H9 (cell line): ENCODE data around the gene PIGS. TPM values are rescaled to one million over a fixed set of nuclear protein-coding genes. Genes with fewer than 3 reads are reported as not detected.

Experiments used
- DNase-seq: peaks from one replicate; pipeline ENCODE4 v3.0.0-alpha.2; 2017
- H2AFZ ChIP-seq: one replicate; pipeline ENCODE4 v1.6.1; 2013; ENCODE audit warnings: mild to moderate bottlenecking, low read length, control low read depth, moderate library complexity
- H2AK5ac ChIP-seq: 2 replicates; pipeline ENCODE4 v1.6.1; 2013; ENCODE audit warnings: low read length, control low read depth, mixed read lengths; ENCODE audit not compliant: insufficient read length
- H2BK120ac ChIP-seq: one replicate; pipeline ENCODE4 v1.6.1; 2013; ENCODE audit warnings: low read depth, mild to moderate bottlenecking, low read length, control low read depth, inconsistent platforms; ENCODE audit not compliant: poor library complexity, severe bottlenecking
- H2BK12ac ChIP-seq: 2 replicates; pipeline ENCODE4 v1.6.1; 2013; ENCODE audit warnings: low read length, control low read depth, mixed read lengths, low read depth; ENCODE audit not compliant: insufficient read length
- H2BK15ac ChIP-seq: 2 replicates; pipeline ENCODE4 v1.6.1; 2013; ENCODE audit warnings: low read depth, low read length, control low read depth
- H2BK20ac ChIP-seq: one replicate; pipeline ENCODE4 v1.6.1; 2013; ENCODE audit warnings: low read depth, mild to moderate bottlenecking, low read length, control low read depth, inconsistent platforms; ENCODE audit not compliant: poor library complexity, severe bottlenecking
- H2BK5ac ChIP-seq: 2 replicates; pipeline ENCODE4 v1.6.1; 2013; ENCODE audit warnings: low read length, control low read depth, mixed read lengths; ENCODE audit not compliant: insufficient read length
- H3K14ac ChIP-seq: 2 replicates; pipeline ENCODE4 v1.6.1; 2013; ENCODE audit warnings: low read length, control low read depth; ENCODE audit not compliant: insufficient read depth
- H3K18ac ChIP-seq: 2 replicates; pipeline ENCODE4 v1.6.1; 2013; ENCODE audit warnings: low read depth, mild to moderate bottlenecking, mixed read lengths, low read length, control low read depth; ENCODE audit not compliant: insufficient read length
- H3K23ac ChIP-seq: 2 replicates; pipeline ENCODE4 v1.6.1; 2013; ENCODE audit warnings: low read length, control low read depth, mixed read lengths, low read depth; ENCODE audit not compliant: insufficient read length
- H3K23me2 ChIP-seq: 2 replicates; pipeline ENCODE4 v1.6.1; 2013; ENCODE audit warnings: low read depth, mild to moderate bottlenecking, mixed read lengths, low read length, control low read depth; ENCODE audit not compliant: insufficient read length, poor library complexity, severe bottlenecking
- H3K27ac ChIP-seq: 2 replicates; pipeline ENCODE4 v1.5.1; 2013; ENCODE audit warnings: low read length, control low read depth, mixed read lengths, low read depth; ENCODE audit not compliant: insufficient read length
- H3K27me3 ChIP-seq: 2 replicates; pipeline ENCODE4 v1.6.1; 2013; ENCODE audit warnings: low read length, control low read depth, inconsistent platforms; ENCODE audit not compliant: insufficient read depth
- H3K4ac ChIP-seq: 2 replicates; pipeline ENCODE4 v1.6.1; 2013; ENCODE audit warnings: low read depth, mild to moderate bottlenecking, control low read depth, inconsistent platforms, low read length, moderate library complexity
- H3K4me1 ChIP-seq: 2 replicates; pipeline ENCODE4 v1.6.1; 2013; ENCODE audit warnings: low read length, control low read depth, inconsistent platforms; ENCODE audit not compliant: insufficient read depth
- H3K4me2 ChIP-seq: 2 replicates; pipeline ENCODE4 v1.6.1; 2013; ENCODE audit warnings: low read length, control low read depth, mixed read lengths; ENCODE audit not compliant: insufficient read length, insufficient read depth
- H3K56ac ChIP-seq: 2 replicates; pipeline ENCODE4 v1.6.1; 2013; ENCODE audit warnings: low read depth, mild to moderate bottlenecking, mixed read lengths, low read length, control low read depth; ENCODE audit not compliant: insufficient read length
- H3K79me1 ChIP-seq: 2 replicates; pipeline ENCODE4 v1.6.1; 2013; ENCODE audit warnings: low read depth, mild to moderate bottlenecking, moderate library complexity, low read length, control low read depth, inconsistent platforms; ENCODE audit not compliant: insufficient read depth, poor library complexity, severe bottlenecking
- H3K79me2 ChIP-seq: 2 replicates; pipeline ENCODE4 v1.6.1; 2013; ENCODE audit warnings: low read length, control low read depth, inconsistent platforms; ENCODE audit not compliant: insufficient read depth
- H3K9ac ChIP-seq: 2 replicates; pipeline ENCODE4 v1.6.1; 2013; ENCODE audit warnings: low read length, control low read depth, mixed read lengths; ENCODE audit not compliant: insufficient read length; ENCODE audit errors: extremely low read depth
- H3K9me3 ChIP-seq: one replicate; pipeline ENCODE4 v1.6.1; 2013; ENCODE audit warnings: low read depth, low read length, inconsistent platforms; ENCODE audit not compliant: control insufficient read depth
- H3T11ph ChIP-seq: one replicate; pipeline ENCODE4 v1.6.1; 2013; ENCODE audit warnings: mild to moderate bottlenecking, low read length, control low read depth, inconsistent platforms
- H4K20me1 ChIP-seq: one replicate; pipeline ENCODE4 v1.6.1; 2013; ENCODE audit not compliant: control insufficient read depth, insufficient read length, insufficient read depth
- H4K5ac ChIP-seq: 2 replicates; pipeline ENCODE4 v1.6.1; 2013; ENCODE audit warnings: low read depth, mild to moderate bottlenecking, mixed read lengths, low read length, control low read depth; ENCODE audit not compliant: insufficient read length
- H4K8ac ChIP-seq: replicated peaks from 2 replicates; pipeline ENCODE4 v1.6.1; 2013; ENCODE audit warnings: low read length, control low read depth, mixed read lengths, low read depth; ENCODE audit not compliant: insufficient read length
- H4K91ac ChIP-seq: 2 replicates; pipeline ENCODE4 v1.6.1; 2013; ENCODE audit warnings: low read depth, mild to moderate bottlenecking, moderate library complexity, mixed read lengths, low read length, control low read depth; ENCODE audit not compliant: insufficient read length
- H3K27ac Mint-ChIP-seq, 3 experiments: 2 replicates in 2 of 3; 3 replicates in 1 of 3; pipeline ENCODE4 v1.8.0; 2020 to 2021; ENCODE audit warnings: mixed read lengths in 3 of 3, mild to moderate bottlenecking in 1 of 3, moderate library complexity in 1 of 3
- H3K27me3 Mint-ChIP-seq: 2 replicates; pipeline ENCODE4 v1.8.0; 2021; ENCODE audit warnings: low read depth, mild to moderate bottlenecking, moderate library complexity, mixed read lengths
- H3K36me3 Mint-ChIP-seq, 3 experiments: 2 replicates in 2 of 3; 3 replicates in 1 of 3; pipeline ENCODE4 v1.8.0; 2020 to 2021; ENCODE audit warnings: low read depth in 3 of 3, mixed read lengths in 3 of 3; ENCODE audit not compliant: insufficient read depth in 1 of 3
- H3K4me1 Mint-ChIP-seq, 2 experiments: 2 replicates each; pipeline ENCODE4 v1.8.0; 2020; ENCODE audit warnings: mixed read lengths in 2 of 2
- H3K4me3 Mint-ChIP-seq, 2 experiments: 2 replicates in 1 of 2; 3 replicates in 1 of 2; pipeline ENCODE4 v1.8.0; 2020 to 2021; ENCODE audit warnings: mild to moderate bottlenecking in 2 of 2, mixed read lengths in 2 of 2, moderate library complexity in 1 of 2
- H3K9me3 Mint-ChIP-seq, 2 experiments: 2 replicates in 1 of 2; 3 replicates in 1 of 2; pipeline ENCODE4 v1.8.0; 2020; ENCODE audit warnings: mild to moderate bottlenecking in 2 of 2, mixed read lengths in 2 of 2, moderate library complexity in 1 of 2
- total RNA-seq: library from RNA; stranded (reverse); gene quantifications from 2 replicates; pipeline ENCODE4 v1.2.1, GENCODE V29; 2021
- TF ChIP-seq, protein P1 (sequence below): fragments of 200-600 bp; sonication (generic); conservative IDR thresholded peaks from 3 replicates; pipeline ENCODE4 v1.8.0; 2021; ENCODE audit warnings: antibody characterized with exemption, mild to moderate bottlenecking

Gene PIGS
- total RNA-seq, 1 experiment from 2014 or later, result 45.8 TPM

DNA sequence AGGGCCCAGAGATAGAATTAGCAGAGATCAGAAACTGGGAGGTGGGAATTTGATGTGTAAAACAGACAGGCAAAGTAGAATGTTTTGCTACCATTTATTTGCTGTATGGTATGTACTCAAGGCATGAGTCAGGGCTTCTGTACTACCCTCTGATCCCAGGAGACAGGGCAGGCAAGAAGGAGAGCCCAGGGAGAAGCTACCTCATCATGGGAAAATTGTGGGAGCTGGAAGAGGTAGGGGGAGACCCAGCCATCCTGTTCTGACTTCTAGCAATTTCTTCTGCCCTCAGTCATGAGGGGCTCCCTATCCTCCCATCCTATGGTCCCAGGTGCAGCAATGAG is 1.7 kb upstream of the PIGS start:
- peak overlapping the region in 1 of 2 experiments; percentile 97; a peak in 1 of 5 replicates for H3K4me3 Mint-ChIP-seq

More for the DNA sequence above, 1.7 kb upstream of the PIGS start:
- no peak overlapping the region for H2BK12ac ChIP-seq
- H4K5ac ChIP-seq, result no peak overlapping the region
- Mint-ChIP-seq H3K36me3 (peaks cover 11 to 29% (median 29%) of the 10 kb centered on the region in 3 experiments; a peak in 6 of 7 replicates), H3K27me3 (peaks cover 7% of the 10 kb centered on the region), H3K9me3 (no peaks in the 10 kb centered on the region), H3K27ac (no peak overlapping the region), H3K4me1 (peaks cover 24 to 40% of the 10 kb centered on the region in 2 experiments)
- no peak overlapping the region for H3T11ph ChIP-seq
- no peak overlapping the region for H2BK5ac ChIP-seq
- no peak overlapping the region for H3K23ac ChIP-seq
- H3K9ac ChIP-seq, result no peak overlapping the region
- no peak overlapping the region for H3K4me2 ChIP-seq
- H4K20me1 ChIP-seq, result peaks cover 2% of the 10 kb centered on the region
- H3K23me2 ChIP-seq, result peaks cover 11% of the 10 kb centered on the region
- H3K56ac ChIP-seq, result no peak overlapping the region
- H3K4me1 ChIP-seq, result no peaks in the 10 kb centered on the region
- no peak overlapping the region for H3K27ac ChIP-seq
- H3K4ac ChIP-seq, result no peak overlapping the region
- H2AK5ac ChIP-seq, result no peak overlapping the region
- H3K79me2 ChIP-seq, result no peaks in the 10 kb centered on the region
- no peak overlapping the region for H4K91ac ChIP-seq
- no peaks in the 10 kb centered on the region for H3K27me3 ChIP-seq
- no peaks in the 10 kb centered on the region for H3K9me3 ChIP-seq
- TF ChIP-seq, protein P1, sequence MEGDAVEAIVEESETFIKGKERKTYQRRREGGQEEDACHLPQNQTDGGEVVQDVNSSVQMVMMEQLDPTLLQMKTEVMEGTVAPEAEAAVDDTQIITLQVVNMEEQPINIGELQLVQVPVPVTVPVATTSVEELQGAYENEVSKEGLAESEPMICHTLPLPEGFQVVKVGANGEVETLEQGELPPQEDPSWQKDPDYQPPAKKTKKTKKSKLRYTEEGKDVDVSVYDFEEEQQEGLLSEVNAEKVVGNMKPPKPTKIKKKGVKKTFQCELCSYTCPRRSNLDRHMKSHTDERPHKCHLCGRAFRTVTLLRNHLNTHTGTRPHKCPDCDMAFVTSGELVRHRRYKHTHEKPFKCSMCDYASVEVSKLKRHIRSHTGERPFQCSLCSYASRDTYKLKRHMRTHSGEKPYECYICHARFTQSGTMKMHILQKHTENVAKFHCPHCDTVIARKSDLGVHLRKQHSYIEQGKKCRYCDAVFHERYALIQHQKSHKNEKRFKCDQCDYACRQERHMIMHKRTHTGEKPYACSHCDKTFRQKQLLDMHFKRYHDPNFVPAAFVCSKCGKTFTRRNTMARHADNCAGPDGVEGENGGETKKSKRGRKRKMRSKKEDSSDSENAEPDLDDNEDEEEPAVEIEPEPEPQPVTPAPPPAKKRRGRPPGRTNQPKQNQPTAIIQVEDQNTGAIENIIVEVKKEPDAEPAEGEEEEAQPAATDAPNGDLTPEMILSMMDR, result no peak
- H3K18ac ChIP-seq, result no peak overlapping the region
- no peak overlapping the region for H3K14ac ChIP-seq
- H2BK15ac ChIP-seq, result no peak overlapping the region
- H2AFZ ChIP-seq, result no peak overlapping the region
- no peak overlapping the region for H2BK20ac ChIP-seq
- DNase-seq, result no peak
- H3K79me1 ChIP-seq, result no peaks in the 10 kb centered on the region
- no peak overlapping the region for H2BK120ac ChIP-seq
- H4K8ac ChIP-seq, result no peak overlapping the region
